ENCODE data around the gene TNK1. TPM values are rescaled to one million over a fixed set of nuclear protein-coding genes. Genes with fewer than 3 reads are reported as not detected.

TNK1 gene
- total RNA-seq, 1 experiment from 2014 or later: not detected

- H3K27me3 ChIP-seq: no peaks in the 10 kb centered on the region; the same call in 1 of the 2 replicates
- no peaks in the 10 kb centered on the region for H3K9me3 ChIP-seq
- H3K4me3 ChIP-seq: peak overlapping the region; percentile 20; the same call in 1 of the 2 replicates
- DNase-seq: peak; percentile 70
- no peaks in the 10 kb centered on the region for H3K36me3 ChIP-seq
These were observed 55.9 kb downstream of the TNK1 start for GRCh38 chr17:7436556-7437368.

- no peaks in the 10 kb centered on the region for H3K9me3 ChIP-seq
- H3K4me3 ChIP-seq: no peak overlapping the region
- no peaks in the 10 kb centered on the region for H3K36me3 ChIP-seq
- no peaks in the 10 kb centered on the region; the same call in 1 of the 2 replicates for H3K27me3 ChIP-seq
- no peak for DNase-seq
These were observed 56.5 kb downstream of the TNK1 start for GRCh38 chr17:7437369-7437863.

- DNase-seq: no peak
- no peaks in the 10 kb centered on the region for H3K36me3 ChIP-seq
- H3K9me3 ChIP-seq: no peaks in the 10 kb centered on the region
- no peaks in the 10 kb centered on the region; the same call in 1 of the 2 replicates for H3K27me3 ChIP-seq
- H3K4me3 ChIP-seq: no peak overlapping the region
These were observed 57.2 kb downstream of the TNK1 start for GRCh38 chr17:7437950-7438614.

GRCh38 chr17:7438656-7439460 is 58.0 kb downstream of the TNK1 start:
- no peak for DNase-seq
- no peak overlapping the region for H3K4me3 ChIP-seq
- H3K27me3 ChIP-seq: no peaks in the 10 kb centered on the region; the same call in 1 of the 2 replicates

More at GRCh38 chr17:7438656-7439460, 58.0 kb downstream of the TNK1 start:
- Histone ChIP-seq H3K36me3 (no peaks in the 10 kb centered on the region), H3K9me3 (no peaks in the 10 kb centered on the region)

Other genes with a start within 250 kb of the TNK1 start
- gene ASGR1, start 201.7 kb upstream of the TNK1 start, total RNA-seq (2014; rRNA removed; shearing (Covaris generic); ENCODE audit: low replicate concordance): 0.13 TPM in 1 of 2 replicates, not detected in the other
- 7.5 and 15.3 TPM in 2 replicates for gene DLG4, start 161.3 kb upstream of the TNK1 start, total RNA-seq (2014; rRNA removed; shearing (Covaris generic); ENCODE audit: low replicate concordance)
- 240 and 427 TPM in 2 replicates for gene ACADVL, start 161.2 kb upstream of the TNK1 start, total RNA-seq (2014; rRNA removed; shearing (Covaris generic); ENCODE audit: low replicate concordance)
- gene DVL2, start 146.6 kb upstream of the TNK1 start, total RNA-seq (2014; rRNA removed; shearing (Covaris generic); ENCODE audit: low replicate concordance): 11.5 and 26.2 TPM in 2 replicates
- gene PHF23, start 141.6 kb upstream of the TNK1 start, total RNA-seq (2014; rRNA removed; shearing (Covaris generic); ENCODE audit: low replicate concordance): 34.4 and 62.7 TPM in 2 replicates
- gene GABARAP, start 138.6 kb upstream of the TNK1 start, total RNA-seq (2014; rRNA removed; shearing (Covaris generic); ENCODE audit: low replicate concordance): 36.7 and 148 TPM in 2 replicates
- 7.8 and 24.7 TPM in 2 replicates for gene CTDNEP1, start 129.4 kb upstream of the TNK1 start, total RNA-seq (2014; rRNA removed; shearing (Covaris generic); ENCODE audit: low replicate concordance)
- gene ELP5, start 128.9 kb upstream of the TNK1 start, total RNA-seq (2014; rRNA removed; shearing (Covaris generic); ENCODE audit: low replicate concordance): 24.1 and 36.4 TPM in 2 replicates
- gene CLDN7, start 118.6 kb upstream of the TNK1 start, total RNA-seq (2014; rRNA removed; shearing (Covaris generic); ENCODE audit: low replicate concordance): not detected in 2 replicates
- not detected in 2 replicates for gene SLC2A4, start 99.4 kb upstream of the TNK1 start, total RNA-seq (2014; rRNA removed; shearing (Covaris generic); ENCODE audit: low replicate concordance)
- gene YBX2, start 86.5 kb upstream of the TNK1 start, total RNA-seq (2014; rRNA removed; shearing (Covaris generic); ENCODE audit: low replicate concordance): 6.2 and 6.5 TPM in 2 replicates
- gene EIF5A, start 73.5 kb upstream of the TNK1 start, total RNA-seq (2014; rRNA removed; shearing (Covaris generic); ENCODE audit: low replicate concordance): 1,208 and 1,396 TPM in 2 replicates
- 37.3 and 55.3 TPM in 2 replicates for gene GPS2, start 65.7 kb upstream of the TNK1 start, total RNA-seq (2014; rRNA removed; shearing (Covaris generic); ENCODE audit: low replicate concordance)
- gene NEURL4, start 51.8 kb upstream of the TNK1 start, total RNA-seq (2014; rRNA removed; shearing (Covaris generic); ENCODE audit: low replicate concordance): 8.5 and 11.7 TPM in 2 replicates
- 0.20 TPM in 1 of 2 replicates, not detected in the other for gene ACAP1, start 44.6 kb upstream of the TNK1 start, total RNA-seq (2014; rRNA removed; shearing (Covaris generic); ENCODE audit: low replicate concordance)
- gene KCTD11, start 28.9 kb upstream of the TNK1 start, total RNA-seq (2014; rRNA removed; shearing (Covaris generic); ENCODE audit: low replicate concordance): 5.0 and 6.5 TPM in 2 replicates
- not detected in 2 replicates for gene TMEM95, start 25.9 kb upstream of the TNK1 start, total RNA-seq (2014; rRNA removed; shearing (Covaris generic); ENCODE audit: low replicate concordance)
- gene PLSCR3, start 13.4 kb downstream of the TNK1 start, total RNA-seq (2014; rRNA removed; shearing (Covaris generic); ENCODE audit: low replicate concordance): 2.8 and 7.3 TPM in 2 replicates
- gene TMEM256, start 23.0 kb downstream of the TNK1 start, total RNA-seq (2014; rRNA removed; shearing (Covaris generic); ENCODE audit: low replicate concordance): 3.6 and 52.0 TPM in 2 replicates
- gene NLGN2, start 26.8 kb downstream of the TNK1 start, total RNA-seq (2014; rRNA removed; shearing (Covaris generic); ENCODE audit: low replicate concordance): 0.54 and 1.0 TPM in 2 replicates
- not detected in 2 replicates for gene SPEM1, start 39.2 kb downstream of the TNK1 start, total RNA-seq (2014; rRNA removed; shearing (Covaris generic); ENCODE audit: low replicate concordance)
- gene SPEM2, start 44.5 kb downstream of the TNK1 start, total RNA-seq (2014; rRNA removed; shearing (Covaris generic); ENCODE audit: low replicate concordance): not detected in 2 replicates
- not detected in 2 replicates for gene SPEM3, start 47.8 kb downstream of the TNK1 start, total RNA-seq (2014; rRNA removed; shearing (Covaris generic); ENCODE audit: low replicate concordance)
- gene TMEM102, start 54.3 kb downstream of the TNK1 start, total RNA-seq (2014; rRNA removed; shearing (Covaris generic); ENCODE audit: low replicate concordance): 0.33 and 0.76 TPM in 2 replicates
- gene FGF11, start 58.4 kb downstream of the TNK1 start, total RNA-seq (2014; rRNA removed; shearing (Covaris generic); ENCODE audit: low replicate concordance): not detected in 2 replicates
- 0.20 and 6.2 TPM in 2 replicates for gene CHRNB1, start 64.0 kb downstream of the TNK1 start, total RNA-seq (2014; rRNA removed; shearing (Covaris generic); ENCODE audit: low replicate concordance)
- 5.3 and 6.0 TPM in 2 replicates for gene ZBTB4, start 98.5 kb downstream of the TNK1 start, total RNA-seq (2014; rRNA removed; shearing (Covaris generic); ENCODE audit: low replicate concordance)
- not detected in 2 replicates for gene SLC35G6, start 100.4 kb downstream of the TNK1 start, total RNA-seq (2014; rRNA removed; shearing (Covaris generic); ENCODE audit: low replicate concordance)
- 11.5 and 16.2 TPM in 2 replicates for gene POLR2A, start 103.3 kb downstream of the TNK1 start, total RNA-seq (2014; rRNA removed; shearing (Covaris generic); ENCODE audit: low replicate concordance)
- 0.33 TPM in 1 of 2 replicates, not detected in the other for gene TNFSF12, start 168.0 kb downstream of the TNK1 start, total RNA-seq (2014; rRNA removed; shearing (Covaris generic); ENCODE audit: low replicate concordance)
- 1.7 TPM in 1 of 2 replicates, not detected in the other for gene TNFSF13, start 177.7 kb downstream of the TNK1 start, total RNA-seq (2014; rRNA removed; shearing (Covaris generic); ENCODE audit: low replicate concordance)
- gene SENP3, start 180.8 kb downstream of the TNK1 start, total RNA-seq (2014; rRNA removed; shearing (Covaris generic); ENCODE audit: low replicate concordance): 85.6 and 106 TPM in 2 replicates
- 12.6 and 17.3 TPM in 2 replicates for gene CD68, start 198.5 kb downstream of the TNK1 start, total RNA-seq (2014; rRNA removed; shearing (Covaris generic); ENCODE audit: low replicate concordance)
- gene MPDU1, start 202.8 kb downstream of the TNK1 start, total RNA-seq (2014; rRNA removed; shearing (Covaris generic); ENCODE audit: low replicate concordance): 96.0 and 121 TPM in 2 replicates
- gene SOX15, start 209.0 kb downstream of the TNK1 start, total RNA-seq (2014; rRNA removed; shearing (Covaris generic); ENCODE audit: low replicate concordance): 0.23 TPM in 1 of 2 replicates, not detected in the other
- gene FXR2, start 233.8 kb downstream of the TNK1 start, total RNA-seq (2014; rRNA removed; shearing (Covaris generic); ENCODE audit: low replicate concordance): 26.8 and 49.5 TPM in 2 replicates
- gene SAT2, start 246.7 kb downstream of the TNK1 start, total RNA-seq (2014; rRNA removed; shearing (Covaris generic); ENCODE audit: low replicate concordance): 16.0 and 20.1 TPM in 2 replicates
- not detected in 2 replicates for gene SHBG, start 249.0 kb downstream of the TNK1 start, total RNA-seq (2014; rRNA removed; shearing (Covaris generic); ENCODE audit: low replicate concordance)

Measured in MG63 (cell line).